ENCODE measurements around the gene INSIG2. TPM values are rescaled to one million over a fixed set of nuclear protein-coding genes. Genes with fewer than 3 reads are reported as not detected.

INSIG2 gene
- total and polyA plus RNA-seq, 2 experiments from 2014 or later: 8.1 to 15.1 TPM

GRCh38 chr2:118095610-118096009 lies 7.3 kb downstream of the INSIG2 start (continued):
- no peak for TF ChIP-seq ZNF462 (CRISPR knock-in tag; IDR thresholded peaks at IDR 0.05)
- no peak for TF ChIP-seq POLR2AphosphoS5 (IDR thresholded peaks at IDR 0.05; ENCODE audit: low read depth)
- TF ChIP-seq CTCF (conservative IDR thresholded peaks at IDR 0.05; ENCODE audit: low read depth in 2 of 2): no peak
- TF ChIP-seq EZH2phosphoT487 (IDR thresholded peaks at IDR 0.05; ENCODE audit: unreplicated experiment): no peak
- no peak for TF ChIP-seq EZH2 (IDR thresholded peaks at IDR 0.05; ENCODE audit: low read depth, unreplicated experiment)

- Histone ChIP-seq H3K27me3 (ENCODE audit: insufficient read depth) (no peaks in the 10 kb centered on the region), H3K4me2 (no peak overlapping the region), H3K79me2 (replicated peaks; ENCODE audit: insufficient read depth) (peaks cover 25% of the 10 kb centered on the region), H3F3A (replicated peaks; ENCODE audit: low read depth) (no peaks in the 10 kb centered on the region), H2AFZ (no peak overlapping the region), H3K36me3 (ENCODE audit: insufficient read depth) (no peaks in the 10 kb centered on the region), H3K27ac (ENCODE audit: low read depth) (no peak overlapping the region), H4K20me1 (replicated peaks; ENCODE audit: insufficient read depth) (no peaks in the 10 kb centered on the region), H3K4me1 (ENCODE audit: insufficient read depth) (peaks cover 14% of the 10 kb centered on the region), H3K4me3 (no peak overlapping the region), H3K9me2 (ENCODE audit: insufficient read depth) (no peaks in the 10 kb centered on the region)
- H3K27me3 Mint-ChIP-seq (ENCODE audit: insufficient read depth, low read depth, poor library complexity): peaks cover 2% of the 10 kb centered on the region
- no peak overlapping the region for H3K4me3 Mint-ChIP-seq
- H3K4me1 Mint-ChIP-seq: peaks cover 9% of the 10 kb centered on the region
- ATAC-seq (no peak), DNase-seq (ENCODE audit: low spot score) (no peak)
- peaks cover 2% of the 10 kb centered on the region; the same call in 1 of the 3 replicates for H3K36me3 Mint-ChIP-seq (ENCODE audit: low read depth)
- H3K9me3 Mint-ChIP-seq: no peaks in the 10 kb centered on the region
- no peak overlapping the region for H3K27ac Mint-ChIP-seq
- TF ChIP-seq ZNF462 (CRISPR knock-in tag; IDR thresholded peaks at IDR 0.05) (no peak), CREB1 (CRISPR knock-in tag; IDR thresholded peaks at IDR 0.05; ENCODE audit: low read depth) (no peak), NANOG (IDR thresholded peaks at IDR 0.05; ENCODE audit: borderline replicate concordance) (no peak)
Measured at GRCh38 chr2:118097657-118098056, 9.4 kb downstream of the INSIG2 start.

Data from GM23338 (cell line).